Glomerular visceral epithelial cell (primary cell): ENCODE results near the gene C11orf97.
"Not testable (repeated sequence)": the region's sequence is repeated elsewhere in the genome, so short reads cannot be mapped to it uniquely, and the experiment has no call there.

Source experiments
- DNase-seq: peaks from one replicate; pipeline ENCODE4 v3.0.0-alpha.2; 2016; ENCODE audit errors: extremely low spot score

The C11orf97 gene

DNA sequence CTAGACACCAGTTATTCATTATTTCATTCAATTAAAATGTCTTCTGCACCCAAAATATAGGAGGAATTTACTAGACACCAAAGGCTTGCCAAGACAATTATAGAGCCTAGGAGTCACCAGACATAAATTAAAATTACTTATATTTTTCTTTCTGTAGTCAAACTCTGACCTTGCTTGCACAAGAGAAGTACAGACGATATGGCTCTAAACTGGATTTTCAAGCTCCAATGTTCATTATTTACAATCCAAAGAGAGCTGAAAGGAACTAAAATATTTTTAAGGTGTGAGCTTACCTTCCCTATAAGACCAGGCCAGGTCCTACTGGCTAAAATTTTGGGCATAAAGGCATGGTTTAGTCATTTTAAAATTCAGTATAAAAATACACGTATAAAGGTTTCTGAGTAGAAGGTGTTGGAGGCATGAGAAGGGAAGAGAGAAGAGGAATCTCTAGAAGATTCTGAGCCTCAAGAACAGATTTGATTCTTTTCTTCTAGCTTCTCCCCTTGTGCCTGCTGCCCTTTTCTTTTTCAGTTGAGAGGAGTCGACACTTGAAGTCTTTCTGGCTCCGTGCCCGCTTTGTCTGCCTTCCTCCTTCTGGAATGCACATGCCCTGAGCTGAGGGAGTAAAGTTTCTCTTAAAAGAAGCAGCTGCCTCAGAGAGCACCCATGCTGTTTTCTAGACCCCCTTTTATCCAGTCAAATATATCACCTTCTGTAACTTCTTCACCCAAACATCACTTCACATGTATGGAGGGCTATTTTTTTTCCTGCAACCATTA is 13.5 kb downstream of the C11orf97 start:
- DNase-seq, result peak; percentile 53

DNA sequence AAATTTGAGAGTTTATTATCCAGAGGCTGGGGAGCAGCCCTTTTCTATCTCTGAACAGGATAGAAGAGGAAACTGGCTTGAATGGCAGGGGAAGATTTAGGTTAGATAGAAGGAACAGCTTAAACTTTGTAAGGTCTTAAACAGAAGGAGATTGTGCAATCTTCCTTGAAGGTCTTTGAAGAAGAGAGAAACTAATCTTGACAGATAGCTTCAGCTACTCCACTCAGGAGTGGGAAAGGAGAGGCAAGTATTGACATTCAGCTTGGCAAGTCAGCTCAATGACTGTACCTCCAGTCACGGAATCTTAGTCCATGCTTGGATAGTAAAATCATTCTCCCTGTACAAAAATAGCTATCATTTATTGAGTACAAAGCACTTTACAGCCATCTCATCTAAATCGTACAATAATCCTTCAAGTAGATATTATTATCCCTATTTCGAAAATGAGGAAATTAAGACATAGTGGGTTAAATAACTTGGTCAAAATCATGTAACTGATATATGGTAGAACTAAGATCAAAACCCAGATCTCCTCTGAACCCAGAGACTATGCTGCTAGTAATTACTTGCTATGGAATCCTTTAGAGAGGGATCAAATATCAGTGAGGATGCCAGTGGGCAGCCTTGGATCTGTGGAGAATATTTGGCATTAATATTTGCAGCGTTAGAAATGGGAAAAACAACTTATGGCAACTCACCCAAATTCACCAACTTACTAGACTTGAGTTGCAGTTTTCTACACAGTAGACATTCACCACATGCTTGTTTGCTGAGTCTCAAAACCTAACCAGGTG is 14.6 kb downstream of the C11orf97 start:
- no peak for DNase-seq

DNA sequence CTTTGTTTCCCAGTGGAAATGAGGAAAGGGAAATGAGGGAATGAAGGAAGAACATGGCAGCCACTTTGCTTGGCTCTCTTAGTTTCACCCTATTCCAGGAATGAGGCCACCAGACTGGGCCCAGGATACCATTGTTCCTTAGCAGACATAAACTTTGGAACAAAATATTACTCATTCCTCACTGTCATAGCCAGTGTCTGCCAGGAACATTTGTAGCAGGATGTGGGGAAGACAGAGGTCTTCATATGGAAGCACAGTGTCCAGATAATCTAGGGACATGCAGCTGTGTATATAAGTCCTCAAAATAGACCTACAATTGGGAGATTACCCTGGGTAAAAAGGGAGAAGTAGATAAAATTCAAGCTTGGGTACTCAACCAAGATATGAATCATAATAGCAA is 16.3 kb downstream of the C11orf97 start:
- DNase-seq, result no peak

DNA sequence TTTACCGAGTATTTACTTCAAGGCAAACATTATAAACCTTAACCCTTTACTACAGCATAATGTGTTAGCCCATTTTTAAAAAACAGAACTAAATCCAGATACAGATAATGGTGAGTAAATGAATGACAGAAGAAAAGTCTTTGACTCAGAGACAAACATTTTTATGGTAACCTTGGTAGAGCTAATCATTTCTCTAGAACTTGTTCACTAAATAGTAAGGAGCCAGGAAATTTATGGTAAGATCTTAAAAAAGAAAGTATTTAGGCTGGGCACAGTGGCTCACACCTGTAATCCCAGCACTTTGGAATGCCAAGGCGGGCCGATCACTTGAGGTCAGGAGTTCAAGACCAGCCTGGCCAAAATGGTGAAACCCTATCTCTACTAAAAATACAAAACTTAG is 19.9 kb downstream of the C11orf97 start:
- DNase-seq, result no peak

DNA sequence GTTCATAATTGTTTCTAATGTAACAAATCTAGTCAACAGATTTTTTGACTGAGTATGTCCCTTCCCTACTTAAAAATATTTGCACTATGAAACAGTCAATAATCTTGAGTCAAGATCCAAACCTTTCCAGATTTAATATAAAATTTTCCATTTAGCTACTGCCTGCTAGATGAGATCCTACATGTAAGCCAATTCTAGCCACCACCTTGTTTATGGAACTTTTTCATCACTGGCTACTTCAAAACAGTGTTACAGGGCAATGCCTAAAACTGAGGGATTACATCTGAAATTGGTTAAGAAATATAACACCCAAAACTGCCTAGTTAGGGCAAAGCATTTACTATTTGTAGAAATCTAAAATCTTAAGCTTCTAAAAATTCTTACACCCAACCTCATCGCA is 20.9 kb downstream of the C11orf97 start:
- DNase-seq, result no peak

DNA sequence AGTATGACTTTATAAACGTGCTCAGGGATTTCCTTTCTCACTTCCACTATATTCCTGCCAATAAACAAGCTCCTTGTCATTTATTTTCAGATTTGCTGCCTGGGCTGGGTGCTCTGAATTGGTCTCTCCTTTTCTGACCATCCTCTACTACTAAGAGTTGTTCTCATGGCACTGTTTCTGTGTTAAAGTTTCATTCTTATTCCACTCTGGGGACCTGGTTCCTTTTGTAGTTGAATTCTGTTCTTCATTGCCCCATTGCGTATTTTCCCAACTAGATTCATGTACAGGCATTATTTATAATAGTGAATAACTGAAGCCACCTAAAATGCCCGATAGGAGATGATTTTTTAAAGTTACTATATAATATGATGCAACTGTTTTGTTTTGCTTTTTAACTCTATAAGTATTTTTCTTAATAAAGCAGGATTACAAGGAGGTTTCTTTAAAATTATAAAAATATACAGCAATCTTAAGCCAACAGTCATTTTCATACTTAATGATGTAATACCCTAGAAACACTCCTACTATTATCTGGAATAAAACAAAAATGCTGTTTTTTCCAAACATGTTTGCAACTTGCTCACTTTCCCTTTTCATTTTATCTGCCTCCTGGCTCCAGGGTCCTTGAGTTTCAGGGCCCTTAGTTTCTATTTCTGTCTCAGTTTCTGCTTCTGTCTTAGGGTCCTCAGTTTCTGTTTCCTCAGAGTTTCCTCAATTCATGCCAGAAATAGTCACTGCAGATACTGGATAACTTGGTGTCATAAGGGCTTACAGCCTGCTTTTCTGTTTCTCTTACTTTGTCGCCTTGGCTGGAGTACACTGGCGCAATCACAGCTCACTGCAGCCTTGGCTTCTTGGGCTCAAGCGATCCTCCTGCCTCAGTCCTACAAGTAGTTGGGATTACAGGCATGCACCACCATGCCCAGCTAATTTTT is 21.7 kb downstream of the C11orf97 start:
- DNase-seq, result no peak

DNA sequence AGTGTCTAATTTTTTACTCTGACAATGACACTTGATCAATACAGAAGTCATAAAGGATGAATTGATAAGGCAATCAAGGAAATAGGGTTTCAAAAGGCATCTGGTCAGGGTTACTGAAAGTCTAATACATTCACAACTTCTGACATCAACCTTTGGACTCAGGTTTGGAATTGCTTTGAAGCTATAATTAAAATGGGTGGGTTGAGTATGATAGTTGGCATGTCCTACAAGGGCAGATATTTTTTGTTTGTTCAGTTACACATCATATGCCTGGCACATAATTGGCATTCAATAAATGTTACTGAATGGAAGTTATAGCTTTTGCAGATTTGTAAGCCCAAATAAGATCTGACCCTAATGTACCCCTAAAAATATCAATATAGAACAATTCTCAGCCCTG is 24.1 kb downstream of the C11orf97 start:
- no peak for DNase-seq

DNA sequence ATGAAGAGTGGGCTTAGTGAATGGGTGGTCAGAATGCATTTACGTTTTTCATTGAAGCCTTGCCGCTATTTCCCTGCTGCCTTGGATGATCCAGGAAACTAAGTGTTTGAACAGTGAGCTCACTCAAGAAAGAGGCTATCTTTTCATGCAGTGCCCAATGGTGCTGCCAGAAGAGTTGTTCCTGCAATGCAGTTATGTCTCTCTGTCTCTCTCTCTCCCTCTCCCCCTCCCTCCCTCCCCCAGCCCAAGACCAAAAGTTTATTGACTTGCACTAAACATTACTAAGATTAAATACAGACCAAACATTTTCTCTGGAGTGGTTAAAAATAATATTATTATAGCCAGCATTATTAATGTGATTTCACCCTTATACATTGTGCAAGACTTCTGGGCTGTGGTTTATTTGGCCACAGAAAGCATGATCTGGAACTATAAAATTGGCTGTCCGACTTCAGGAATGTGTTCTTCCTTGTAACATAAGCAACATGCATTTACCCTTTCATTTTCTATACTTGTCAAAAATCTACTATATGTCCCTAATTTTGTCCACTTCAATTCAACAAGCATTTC is 24.9 kb downstream of the C11orf97 start:
- peak; percentile 36 for DNase-seq

DNA sequence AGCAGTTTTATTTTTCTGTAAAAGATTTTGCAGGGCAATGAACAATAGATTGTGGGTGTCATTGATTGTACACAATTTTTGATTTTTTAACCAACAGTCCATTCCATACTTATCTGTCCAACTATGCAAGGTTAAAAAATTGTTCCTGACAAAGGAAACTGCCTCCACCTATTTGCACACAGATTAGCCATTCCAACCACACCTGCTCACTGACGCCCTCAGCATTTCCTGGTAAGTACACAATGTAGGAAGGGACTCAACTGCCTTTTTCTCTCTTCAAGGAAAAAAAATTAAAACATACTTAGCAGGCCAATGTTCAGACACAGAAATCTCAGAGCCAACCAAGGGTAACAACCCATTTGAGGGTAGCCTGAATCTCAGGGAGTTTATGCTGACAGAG is 27.2 kb downstream of the C11orf97 start:
- no peak for DNase-seq

DNA sequence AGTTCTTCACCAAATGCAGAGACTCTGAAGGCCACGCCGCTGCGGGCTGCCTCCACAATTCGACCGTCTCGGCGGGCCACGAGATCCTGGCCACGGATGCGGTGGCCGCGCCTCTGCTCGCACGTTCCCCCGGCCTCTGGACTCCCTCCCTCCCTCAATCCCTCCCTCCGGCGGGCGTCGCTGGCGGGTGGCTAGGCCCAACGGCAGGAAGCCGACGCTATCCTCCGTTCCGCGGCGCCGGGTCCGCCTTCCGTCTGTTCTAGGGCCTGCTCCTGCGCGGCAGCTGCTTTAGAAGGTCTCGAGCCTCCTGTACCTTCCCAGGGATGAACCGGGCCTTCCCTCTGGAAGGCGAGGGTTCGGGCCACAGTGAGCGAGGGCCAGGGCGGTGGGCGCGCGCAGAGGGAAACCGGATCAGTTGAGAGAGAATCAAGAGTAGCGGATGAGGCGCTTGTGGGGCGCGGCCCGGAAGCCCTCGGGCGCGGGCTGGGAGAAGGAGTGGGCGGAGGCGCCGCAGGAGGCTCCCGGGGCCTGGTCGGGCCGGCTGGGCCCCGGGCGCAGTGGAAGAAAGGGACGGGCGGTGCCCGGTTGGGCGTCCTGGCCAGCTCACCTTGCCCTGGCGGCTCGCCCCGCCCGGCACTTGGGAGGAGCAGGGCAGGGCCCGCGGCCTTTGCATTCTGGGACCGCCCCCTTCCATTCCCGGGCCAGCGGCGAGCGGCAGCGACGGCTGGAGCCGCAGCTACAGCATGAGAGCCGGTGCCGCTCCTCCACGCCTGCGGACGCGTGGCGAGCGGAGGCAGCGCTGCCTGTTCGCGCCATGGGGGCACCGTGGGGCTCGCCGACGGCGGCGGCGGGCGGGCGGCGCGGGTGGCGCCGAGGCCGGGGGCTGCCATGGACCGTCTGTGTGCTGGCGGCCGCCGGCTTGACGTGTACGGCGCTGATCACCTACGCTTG is 31.7 kb downstream of the C11orf97 start, which contains the start of gene FUT4:
Gene FUT4 (plus strand): TSS at position 227 of the 951 bp plus-strand sequence. CDS start 213 bp downstream, at position 440.
- DNase-seq, result peak; percentile 88

DNA sequence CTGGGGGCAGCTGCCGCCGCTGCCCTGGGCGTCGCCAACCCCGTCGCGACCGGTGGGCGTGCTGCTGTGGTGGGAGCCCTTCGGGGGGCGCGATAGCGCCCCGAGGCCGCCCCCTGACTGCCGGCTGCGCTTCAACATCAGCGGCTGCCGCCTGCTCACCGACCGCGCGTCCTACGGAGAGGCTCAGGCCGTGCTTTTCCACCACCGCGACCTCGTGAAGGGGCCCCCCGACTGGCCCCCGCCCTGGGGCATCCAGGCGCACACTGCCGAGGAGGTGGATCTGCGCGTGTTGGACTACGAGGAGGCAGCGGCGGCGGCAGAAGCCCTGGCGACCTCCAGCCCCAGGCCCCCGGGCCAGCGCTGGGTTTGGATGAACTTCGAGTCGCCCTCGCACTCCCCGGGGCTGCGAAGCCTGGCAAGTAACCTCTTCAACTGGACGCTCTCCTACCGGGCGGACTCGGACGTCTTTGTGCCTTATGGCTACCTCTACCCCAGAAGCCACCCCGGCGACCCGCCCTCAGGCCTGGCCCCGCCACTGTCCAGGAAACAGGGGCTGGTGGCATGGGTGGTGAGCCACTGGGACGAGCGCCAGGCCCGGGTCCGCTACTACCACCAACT is 32.5 kb downstream of the C11orf97 start:
- DNase-seq, result no peak

DNA sequence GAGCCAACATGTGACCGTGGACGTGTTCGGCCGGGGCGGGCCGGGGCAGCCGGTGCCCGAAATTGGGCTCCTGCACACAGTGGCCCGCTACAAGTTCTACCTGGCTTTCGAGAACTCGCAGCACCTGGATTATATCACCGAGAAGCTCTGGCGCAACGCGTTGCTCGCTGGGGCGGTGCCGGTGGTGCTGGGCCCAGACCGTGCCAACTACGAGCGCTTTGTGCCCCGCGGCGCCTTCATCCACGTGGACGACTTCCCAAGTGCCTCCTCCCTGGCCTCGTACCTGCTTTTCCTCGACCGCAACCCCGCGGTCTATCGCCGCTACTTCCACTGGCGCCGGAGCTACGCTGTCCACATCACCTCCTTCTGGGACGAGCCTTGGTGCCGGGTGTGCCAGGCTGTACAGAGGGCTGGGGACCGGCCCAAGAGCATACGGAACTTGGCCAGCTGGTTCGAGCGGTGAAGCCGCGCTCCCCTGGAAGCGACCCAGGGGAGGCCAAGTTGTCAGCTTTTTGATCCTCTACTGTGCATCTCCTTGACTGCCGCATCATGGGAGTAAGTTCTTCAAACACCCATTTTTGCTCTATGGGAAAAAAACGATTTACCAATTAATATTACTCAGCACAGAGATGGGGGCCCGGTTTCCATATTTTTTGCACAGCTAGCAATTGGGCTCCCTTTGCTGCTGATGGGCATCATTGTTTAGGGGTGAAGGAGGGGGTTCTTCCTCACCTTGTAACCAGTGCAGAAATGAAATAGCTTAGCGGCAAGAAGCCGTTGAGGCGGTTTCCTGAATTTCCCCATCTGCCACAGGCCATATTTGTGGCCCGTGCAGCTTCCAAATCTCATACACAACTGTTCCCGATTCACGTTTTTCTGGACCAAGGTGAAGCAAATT is 33.3 kb downstream of the C11orf97 start:
- DNase-seq, result no peak

DNA sequence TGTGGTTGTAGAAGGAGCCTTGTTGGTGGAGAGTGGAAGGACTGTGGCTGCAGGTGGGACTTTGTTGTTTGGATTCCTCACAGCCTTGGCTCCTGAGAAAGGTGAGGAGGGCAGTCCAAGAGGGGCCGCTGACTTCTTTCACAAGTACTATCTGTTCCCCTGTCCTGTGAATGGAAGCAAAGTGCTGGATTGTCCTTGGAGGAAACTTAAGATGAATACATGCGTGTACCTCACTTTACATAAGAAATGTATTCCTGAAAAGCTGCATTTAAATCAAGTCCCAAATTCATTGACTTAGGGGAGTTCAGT is 33.9 kb downstream of the C11orf97 start:
- no peak for DNase-seq

DNA sequence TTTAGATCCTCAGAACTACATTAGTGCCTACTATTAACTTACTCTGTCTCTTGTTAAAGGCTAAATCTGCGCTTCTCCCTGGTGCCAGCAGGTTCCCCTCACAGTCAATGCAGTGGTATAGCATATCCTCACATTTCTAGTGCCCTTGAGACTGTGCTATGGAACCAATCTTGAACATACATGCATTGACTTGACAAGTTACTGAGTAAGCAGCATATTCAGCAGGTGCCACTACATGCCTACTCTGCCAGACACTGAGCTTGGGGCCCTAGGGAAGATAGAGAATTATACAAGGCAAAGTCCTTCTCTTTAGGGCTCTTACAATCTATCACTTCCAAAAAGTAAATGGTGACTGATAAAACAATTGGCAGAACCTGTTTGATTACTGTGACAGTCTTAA is 34.6 kb downstream of the C11orf97 start:
- peak; percentile 13 for DNase-seq

DNA sequence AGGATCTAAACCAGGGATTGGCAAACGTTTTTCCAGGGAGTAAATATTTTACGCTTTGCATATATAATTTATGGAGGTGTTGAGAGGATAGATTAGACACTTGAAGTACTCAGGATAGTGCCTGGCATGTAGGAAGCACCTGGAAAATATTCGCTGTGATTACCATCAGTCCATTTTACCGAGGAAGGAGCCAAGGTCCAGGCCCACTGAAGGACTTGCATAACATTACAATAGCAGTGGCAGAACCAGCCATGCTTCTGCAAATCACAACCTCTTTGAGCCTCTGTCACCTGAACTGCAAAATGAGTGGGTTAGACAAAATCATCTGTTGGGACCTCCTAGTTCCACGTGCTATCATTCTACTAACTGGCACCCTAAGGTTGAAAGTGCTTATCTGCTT is 36.9 kb downstream of the C11orf97 start:
- DNase-seq, result no peak

DNA sequence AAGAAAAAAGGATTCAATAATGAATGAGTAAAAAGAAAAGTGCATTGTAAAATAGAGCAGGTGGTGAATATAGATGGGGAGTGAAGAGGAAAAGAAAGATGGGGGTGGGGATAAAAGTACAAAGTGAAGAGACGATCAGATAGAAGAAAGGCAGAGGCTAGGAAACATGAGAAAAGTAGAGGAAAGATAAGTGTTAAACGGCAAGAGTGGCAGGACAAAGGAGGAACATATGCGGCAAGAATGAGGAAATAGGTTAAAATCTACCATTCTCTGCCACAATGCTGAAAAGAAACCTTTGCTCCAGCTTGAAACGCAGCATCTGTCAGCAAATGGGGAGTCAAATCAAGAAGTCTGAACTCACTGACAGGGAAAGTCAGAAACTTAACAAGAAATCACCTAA is 38.3 kb downstream of the C11orf97 start:
- DNase-seq, result no peak

DNA sequence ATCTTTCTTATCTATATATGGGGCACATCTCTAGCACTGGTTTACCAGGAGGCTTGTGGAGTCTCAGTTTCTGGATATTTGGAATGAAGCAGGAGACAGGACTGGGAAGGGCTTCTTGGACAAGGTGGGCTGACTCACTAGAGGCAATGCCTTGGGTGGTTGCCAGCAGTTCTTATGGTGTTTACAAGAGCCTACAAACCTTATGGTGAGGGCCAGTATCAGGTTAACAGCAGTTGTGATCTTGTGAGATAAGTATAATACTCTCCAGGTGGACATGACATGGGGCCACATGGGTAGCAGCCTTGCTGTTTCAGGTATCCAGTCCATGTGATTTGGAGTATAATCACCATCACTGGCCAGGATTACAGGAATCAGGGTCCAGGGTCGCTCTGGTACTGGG is 41.7 kb downstream of the C11orf97 start:
- peak; percentile 37 for DNase-seq

DNA sequence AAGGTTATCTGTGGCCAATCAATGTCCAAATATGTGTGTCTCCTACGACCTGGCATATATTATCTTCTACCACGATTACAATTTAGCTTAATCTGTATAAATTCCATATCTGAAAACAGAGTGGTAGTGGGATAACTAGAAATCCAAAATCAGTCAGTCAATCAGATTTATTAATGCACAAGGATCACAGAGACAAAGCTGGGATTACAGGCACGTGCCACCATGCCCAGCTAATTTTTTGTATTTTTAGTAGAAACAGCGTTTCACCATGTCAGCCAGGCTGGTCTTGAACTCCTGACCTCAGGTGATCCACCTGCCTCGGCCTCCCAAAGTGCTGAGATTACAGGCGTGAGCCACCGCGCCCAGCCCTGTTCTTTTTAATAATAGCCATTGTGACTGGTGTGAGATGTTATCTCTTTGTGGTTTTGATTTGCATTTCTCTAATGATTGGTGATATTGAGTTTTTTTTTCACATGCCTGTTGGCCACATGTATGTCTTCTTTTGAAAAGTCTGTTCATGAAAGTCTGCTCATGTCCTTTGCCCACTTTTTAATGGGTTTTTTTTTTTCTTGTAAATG is 43.6 kb downstream of the C11orf97 start:
- DNase-seq, result not testable (repeated sequence)

DNA sequence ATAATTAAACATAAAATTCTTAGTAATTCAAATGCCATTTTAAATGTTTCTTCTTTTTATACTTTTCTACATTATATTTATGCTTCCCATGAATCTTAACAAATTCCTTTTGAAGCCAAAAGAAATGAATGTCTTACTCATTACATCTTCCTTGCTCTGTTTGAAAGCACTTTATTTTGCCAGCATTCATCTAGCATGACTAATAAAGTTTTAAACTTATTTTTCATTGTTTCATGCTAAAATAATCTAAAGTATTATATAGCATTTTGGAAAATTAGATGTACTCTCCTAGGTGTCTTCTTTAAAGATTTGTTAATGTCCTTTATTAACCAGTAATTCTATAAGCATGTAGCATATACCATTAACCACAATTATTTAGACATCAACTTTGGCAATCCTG is 45.2 kb downstream of the C11orf97 start:
- DNase-seq, result no peak
